KG1 (cell line): Measurements from ENCODE around the gene WDR7.

ENCODE experiments used
- DNase-seq: peaks from one replicate; lab custom pipeline; 2025; lab: John Stamatoyannopoulos, UW

Gene WDR7

DNA sequence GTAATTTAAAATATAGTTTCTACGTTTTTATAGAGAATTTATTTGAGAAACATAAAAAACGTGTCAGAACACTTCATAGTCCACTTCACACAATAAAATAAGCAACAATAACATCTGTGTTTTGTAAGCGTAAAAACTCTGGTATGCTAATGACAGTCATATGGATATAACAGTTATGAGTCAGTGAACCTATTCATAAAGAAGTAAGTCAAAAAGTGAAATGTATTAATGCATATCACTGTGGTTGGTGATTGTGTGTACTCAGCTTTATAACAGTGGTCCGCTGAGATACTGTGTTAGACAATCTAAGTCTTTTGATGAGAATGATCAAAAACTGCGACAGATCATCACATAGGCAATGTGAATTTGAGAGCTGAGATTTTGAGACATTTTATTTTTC is 153.2 kb downstream of the WDR7 start:
- DNase-seq: no peak

- DNase-seq: no peak
Measured at GRCh38 chr18:56807901-56808300, 156.7 kb downstream of the WDR7 start.

DNA sequence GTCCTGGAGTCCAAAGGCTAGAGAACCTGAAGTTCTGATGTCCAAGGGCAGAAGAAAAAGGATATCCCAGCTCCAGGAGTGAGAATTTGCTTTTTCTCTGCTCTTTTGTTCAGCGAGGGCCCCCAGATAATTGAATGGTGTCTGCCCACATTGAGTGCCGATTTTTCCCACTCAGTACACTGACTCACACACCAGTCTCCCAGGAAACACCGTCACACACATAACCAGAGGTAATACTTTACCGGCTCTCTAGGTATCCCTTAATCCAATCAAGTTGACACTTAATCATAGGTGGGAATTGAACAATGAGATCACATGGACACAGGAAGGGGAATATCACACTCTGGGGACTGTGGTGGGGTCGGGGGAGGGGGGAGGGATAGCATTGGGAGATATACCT is 161.5 kb downstream of the WDR7 start:
- DNase-seq: no peak

DNA sequence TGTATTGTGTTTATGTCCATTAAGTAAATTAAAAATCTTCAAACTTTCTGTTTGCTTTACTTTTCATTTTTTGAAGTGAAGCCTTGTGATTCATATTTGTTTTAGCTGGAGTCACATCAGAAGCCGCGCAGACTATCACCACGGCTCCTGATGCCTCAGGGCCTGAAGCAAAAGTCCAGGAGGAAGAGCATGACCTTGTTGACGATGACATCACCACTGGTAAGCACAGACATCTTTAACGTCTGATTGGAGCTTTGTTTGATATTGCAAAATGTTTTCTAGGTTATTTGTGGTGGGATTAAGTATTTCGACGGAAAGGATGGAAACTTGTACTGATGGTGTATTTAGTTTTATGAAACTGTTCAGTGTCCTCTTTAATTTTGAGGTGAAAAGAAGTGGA is 164.8 kb downstream of the WDR7 start:
- DNase-seq: no peak

- no peak for DNase-seq
Measured at GRCh38 chr18:56823986-56824565, 172.9 kb downstream of the WDR7 start.

- DNase-seq: peak; percentile 60
Measured at GRCh38 chr18:56825321-56825720, 174.2 kb downstream of the WDR7 start.

GRCh38 chr18:56825878-56826277 is 174.7 kb downstream of the WDR7 start:
- no peak for DNase-seq

GRCh38 chr18:56831988-56832387 is 180.8 kb downstream of the WDR7 start:
- no peak for DNase-seq

GRCh38 chr18:56835331-56835730 is 184.2 kb downstream of the WDR7 start:
- DNase-seq: no peak

DNA sequence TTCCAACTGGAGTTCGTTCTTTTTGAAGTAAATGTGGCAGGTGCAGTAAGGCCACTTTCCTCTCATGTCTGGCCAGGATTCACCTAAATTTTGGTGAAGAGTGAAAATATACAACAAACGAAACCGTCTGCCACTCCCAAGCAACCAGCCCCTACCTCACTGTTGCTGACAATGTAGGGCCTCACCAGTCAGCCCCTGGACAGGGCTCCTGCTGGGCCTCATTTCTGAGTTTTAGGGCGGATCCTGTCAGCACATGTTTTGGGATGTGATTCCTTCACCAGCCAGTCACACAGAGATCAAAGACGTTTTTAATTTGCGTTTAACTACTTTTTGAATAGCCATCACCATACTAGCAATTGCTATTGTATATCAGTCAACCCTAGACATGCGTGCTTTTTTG is 185.0 kb downstream of the WDR7 start:
- no peak for DNase-seq

DNA sequence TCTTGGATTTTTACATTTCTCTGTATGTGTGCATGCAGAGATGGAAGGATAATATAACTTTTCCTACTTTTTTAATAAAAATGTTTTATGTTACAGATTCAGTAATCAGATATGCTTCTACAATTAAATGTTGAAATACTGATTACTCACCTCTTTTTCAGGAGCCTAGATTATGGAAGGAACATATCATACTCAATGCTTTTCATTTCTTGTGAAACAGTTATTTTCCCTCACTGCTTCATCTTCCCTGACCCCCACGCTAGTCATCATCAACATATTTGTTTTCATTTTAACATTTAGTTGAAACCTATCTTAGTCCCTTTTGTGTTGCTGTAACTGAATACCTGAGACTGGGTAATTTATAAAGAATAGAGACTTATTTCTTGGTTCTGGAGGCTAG is 190.7 kb downstream of the WDR7 start:
- no peak for DNase-seq

DNA sequence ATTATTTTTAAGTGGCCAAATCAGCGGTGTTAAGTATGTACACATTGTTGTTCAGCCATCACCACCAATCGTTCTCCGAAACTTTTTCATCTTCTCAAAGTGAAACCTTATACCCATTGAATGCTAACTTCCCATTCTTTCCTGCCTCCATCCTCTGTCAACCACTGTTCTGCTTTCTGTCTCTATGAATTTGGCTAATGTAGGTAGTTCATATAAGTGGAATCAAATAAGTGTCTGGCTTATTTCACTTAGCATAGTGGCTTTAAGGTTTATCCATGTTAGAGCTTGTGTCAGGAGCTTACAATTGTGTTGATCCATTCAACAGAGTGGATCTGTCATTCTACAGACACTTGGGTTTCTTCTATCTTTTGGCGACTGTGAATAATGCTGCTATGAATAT is 192.1 kb downstream of the WDR7 start:
- DNase-seq: no peak

GRCh38 chr18:56844556-56844955 is 193.4 kb downstream of the WDR7 start:
- no peak for DNase-seq

DNA sequence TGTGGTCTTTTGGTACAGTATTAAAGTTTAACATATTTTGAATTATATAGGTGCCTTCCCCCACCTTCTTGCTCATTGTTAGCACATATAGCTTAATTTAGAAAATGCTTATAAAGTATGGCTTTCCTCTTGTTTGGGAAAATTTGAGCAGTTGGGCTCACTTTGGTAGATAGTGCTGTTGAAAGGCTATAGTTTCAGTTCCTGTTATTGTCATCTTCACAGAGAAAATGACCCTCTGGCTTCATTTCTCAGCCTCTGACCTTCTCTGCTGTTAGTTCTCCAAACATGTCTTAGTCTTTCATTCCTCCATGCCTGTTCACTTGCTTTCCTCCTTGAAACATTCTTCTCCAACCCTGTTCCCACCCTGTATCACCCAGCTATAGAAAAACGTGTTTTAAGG is 200.6 kb downstream of the WDR7 start:
- DNase-seq: no peak

- no peak for DNase-seq
Measured at GRCh38 chr18:56853961-56854360, 202.8 kb downstream of the WDR7 start.

- no peak for DNase-seq
Measured at GRCh38 chr18:56861244-56861643, 210.1 kb downstream of the WDR7 start.

DNA sequence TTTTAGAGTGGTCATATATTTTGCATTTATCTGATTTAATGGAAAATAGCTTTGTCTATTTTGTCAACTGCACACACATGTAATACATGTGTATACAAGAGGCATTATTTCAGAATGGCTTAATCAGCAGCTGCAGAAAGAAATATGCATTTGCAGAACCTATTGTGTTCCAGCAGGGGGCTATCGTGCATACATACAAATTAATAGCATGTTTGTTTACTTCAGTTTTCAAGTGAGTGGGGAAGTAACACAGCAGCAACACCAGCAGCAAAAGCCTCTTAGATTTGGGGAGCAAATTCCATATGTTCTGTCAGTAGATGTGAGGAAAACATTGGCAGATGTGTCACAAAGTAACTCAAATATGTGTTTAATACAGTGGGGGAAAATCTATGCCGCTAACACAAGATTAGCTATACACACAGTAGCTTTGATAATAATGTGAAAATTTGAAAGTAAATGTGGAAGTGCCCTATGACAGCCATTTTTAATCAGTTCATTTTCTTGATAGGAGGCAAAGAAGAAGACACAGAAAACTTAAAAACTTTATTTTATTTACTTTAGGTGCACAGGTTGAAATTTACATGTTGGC is 218.1 kb downstream of the WDR7 start:
- peak; percentile 30 for DNase-seq

DNA sequence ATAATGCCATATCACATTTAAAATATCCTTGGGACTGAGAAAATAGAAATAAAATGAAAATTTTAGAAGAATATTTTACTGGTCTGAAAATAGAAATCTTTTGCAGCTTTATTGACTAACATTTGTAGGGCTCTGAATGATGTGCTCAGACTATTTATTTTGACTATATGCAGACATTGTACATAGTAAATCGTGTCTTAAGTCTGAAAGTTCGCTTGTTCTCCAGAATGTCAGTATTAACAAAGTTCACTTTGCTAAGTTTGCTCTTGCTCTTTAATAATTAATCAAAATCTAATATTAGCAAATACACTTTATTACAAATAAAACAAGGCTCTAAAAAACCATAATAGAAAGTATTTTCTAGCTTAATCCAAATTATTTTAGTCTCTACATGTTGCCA is 219.8 kb downstream of the WDR7 start:
- no peak for DNase-seq

DNA sequence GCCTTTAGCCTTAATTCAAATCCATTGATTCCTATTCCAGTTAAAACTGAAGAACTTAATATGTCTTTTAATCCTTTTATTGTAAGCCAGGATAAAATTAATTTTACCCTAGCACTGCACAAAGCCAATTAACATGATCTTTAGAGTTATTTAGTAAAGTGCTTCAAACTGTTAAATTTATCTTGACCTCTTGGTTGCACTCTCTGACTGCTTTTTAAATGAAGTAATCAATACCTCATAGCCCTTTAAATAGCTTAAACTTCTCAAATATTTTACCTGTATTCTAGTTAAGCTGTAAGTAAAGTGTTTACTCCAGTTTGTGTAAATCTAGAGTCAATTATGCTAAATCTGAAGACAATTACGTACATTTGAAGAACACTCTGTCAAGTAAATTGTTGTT is 221.0 kb downstream of the WDR7 start:
- no peak for DNase-seq

- no peak for DNase-seq
Measured at GRCh38 chr18:56873441-56874140, 222.4 kb downstream of the WDR7 start.

DNA sequence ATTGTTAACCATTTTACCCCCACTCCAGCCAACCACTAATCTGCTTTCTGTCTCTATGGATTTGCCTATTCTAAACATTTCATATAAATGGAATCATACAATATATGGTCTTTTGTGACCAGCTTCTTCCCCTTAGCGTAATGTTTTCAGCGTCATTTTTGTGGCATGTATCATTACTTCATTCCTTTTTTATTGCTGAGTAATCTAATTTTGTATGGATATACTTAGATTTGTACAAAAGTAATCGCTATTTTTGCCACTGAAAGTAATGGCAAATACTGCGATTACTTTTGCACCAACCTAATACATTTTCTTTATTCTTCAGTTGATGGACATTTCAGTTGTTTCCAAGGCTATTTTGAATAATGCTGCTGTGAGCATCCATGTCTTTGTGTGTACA is 227.6 kb downstream of the WDR7 start:
- no peak for DNase-seq

GRCh38 chr18:56884511-56884910 is 233.4 kb downstream of the WDR7 start:
- DNase-seq: no peak

- no peak for DNase-seq
Measured at GRCh38 chr18:56888978-56889377, 237.8 kb downstream of the WDR7 start.

GRCh38 chr18:56889621-56890020 is 238.5 kb downstream of the WDR7 start:
- DNase-seq: no peak
